NCI-H510A treated with DMSO at 0.1 percent for 48 hours (cell line): ENCODE measurements around the gene WEE2.

Experiments used
- DNase-seq: peaks from one replicate; lab custom pipeline; 2025; lab: John Stamatoyannopoulos, UW

Gene WEE2

GRCh38 chr7:141691540-141691939 lies 16.6 kb upstream of the WEE2 start:
- no peak for DNase-seq

- DNase-seq = no peak
Measured at GRCh38 chr7:141691961-141692360, 16.2 kb upstream of the WEE2 start.

GRCh38 chr7:141693082-141693481 lies 15.1 kb upstream of the WEE2 start:
- no peak for DNase-seq

- DNase-seq = peak; percentile 30
Measured at GRCh38 chr7:141695803-141696289, 12.3 kb upstream of the WEE2 start.

- no peak for DNase-seq
Measured at GRCh38 chr7:141696348-141696747, 11.8 kb upstream of the WEE2 start.

GRCh38 chr7:141697211-141697871 lies 10.8 kb upstream of the WEE2 start:
- DNase-seq = no peak

GRCh38 chr7:141698247-141699015 lies 9.7 kb upstream of the WEE2 start:
- DNase-seq = peak; percentile 16

GRCh38 chr7:141699860-141700259 lies 8.3 kb upstream of the WEE2 start:
- no peak for DNase-seq

- DNase-seq = no peak
Measured at GRCh38 chr7:141700296-141700847, 7.8 kb upstream of the WEE2 start.

- DNase-seq = no peak
Measured at GRCh38 chr7:141700848-141701371, 7.2 kb upstream of the WEE2 start.

GRCh38 chr7:141701489-141702046 lies 6.6 kb upstream of the WEE2 start:
- peak; percentile 10 for DNase-seq

GRCh38 chr7:141702047-141702567 lies 6.0 kb upstream of the WEE2 start, which contains the start of gene DENND11:
Gene DENND11, minus strand, starts transcription at chr7:141702166. Its CDS starts 13 bp downstream, at chr7:141702153.
- peak; percentile 18 for DNase-seq

GRCh38 chr7:141702892-141703291 lies 5.3 kb upstream of the WEE2 start:
- no peak for DNase-seq

GRCh38 chr7:141704112-141704511 lies 4.0 kb upstream of the WEE2 start:
- no peak for DNase-seq

GRCh38 chr7:141704741-141705140 lies 3.4 kb upstream of the WEE2 start:
- DNase-seq = no peak

GRCh38 chr7:141706239-141707064 lies 1.7 kb upstream of the WEE2 start:
- DNase-seq = no peak

- no peak for DNase-seq
Measured at GRCh38 chr7:141709318-141709717, 1.2 kb downstream of the WEE2 start.

- no peak for DNase-seq
Measured at GRCh38 chr7:141709749-141710148, 1.6 kb downstream of the WEE2 start.

GRCh38 chr7:141710301-141710700 lies 2.1 kb downstream of the WEE2 start:
- DNase-seq = no peak

- DNase-seq = no peak
Measured at GRCh38 chr7:141712603-141713255, 4.6 kb downstream of the WEE2 start.

GRCh38 chr7:141713890-141714289 lies 5.7 kb downstream of the WEE2 start:
- no peak for DNase-seq
